Immature natural killer cell (primary cell): Measurements from ENCODE around the gene SLC5A6. TPM values are rescaled to one million over a fixed set of nuclear protein-coding genes. Genes with fewer than 3 reads are reported as not detected.
A peak's percentile ranks its signal among the peaks of the same experiment; 100 is the strongest.
"Not testable (repeated sequence)": the region's sequence is repeated elsewhere in the genome, so short reads cannot be mapped to it uniquely, and the experiment has no call there.

Source experiments
- DNase-seq, 3 donors: peaks; one replicate each; pipeline ENCODE4 v3.0.0; 2022; ENCODE audit warnings: mixed read lengths in 1 of 3
- H3K27ac Mint-ChIP-seq, 6 donors: one replicate each; pipeline ENCODE4 v1.8.0; 2020; ENCODE audit warnings: mixed read lengths in 6 of 6, mild to moderate bottlenecking in 5 of 6, inconsistent platforms in 4 of 6, moderate library complexity in 3 of 6
- H3K27me3 Mint-ChIP-seq, 3 donors: one replicate each; pipeline ENCODE4 v1.8.0; 2020 to 2021; ENCODE audit warnings: low read depth in 3 of 3, mild to moderate bottlenecking in 3 of 3, mixed read lengths in 3 of 3, moderate library complexity in 3 of 3, inconsistent platforms in 1 of 3
- H3K36me3 Mint-ChIP-seq, 3 donors: one replicate each; pipeline ENCODE4 v1.8.0; 2020; ENCODE audit warnings: mixed read lengths in 3 of 3, inconsistent platforms in 2 of 3, mild to moderate bottlenecking in 2 of 3
- H3K4me1 Mint-ChIP-seq, 2 donors: one replicate each; pipeline ENCODE4 v1.8.0; 2020; ENCODE audit warnings: inconsistent platforms in 2 of 2, mild to moderate bottlenecking in 2 of 2, mixed read lengths in 2 of 2, moderate library complexity in 1 of 2
- H3K4me3 Mint-ChIP-seq, 5 donors: one replicate each; pipeline ENCODE4 v1.8.0; 2020; ENCODE audit warnings: mild to moderate bottlenecking in 5 of 5, mixed read lengths in 5 of 5, inconsistent platforms in 3 of 5, moderate library complexity in 3 of 5
- H3K9me3 Mint-ChIP-seq, 6 donors: one replicate each; pipeline ENCODE4 v1.8.0; 2020; ENCODE audit warnings: mild to moderate bottlenecking in 6 of 6, mixed read lengths in 6 of 6, inconsistent platforms in 4 of 6, moderate library complexity in 3 of 6
- polyA plus RNA-seq, 3 donors: library from polyadenylated mRNA; unstranded; fragments of 300-500 nt; fragmentation: Illumina TruSeq; gene quantifications; one replicate each; pipeline ENCODE4 v1.2.3, GENCODE V29; 2021

The SLC5A6 gene
- polyA plus RNA-seq, 3 donors from 2014 or later, result 5.3 to 15.1 (median 11.5) TPM

- Mint-ChIP-seq H3K9me3 (peaks cover 0 to 1% (median 0%) of the 10 kb centered on the region in 6 donors), H3K4me3 (peak overlapping the region in 1 of 5 donors; percentile 12), H3K27ac (peak overlapping the region in 1 of 6 donors; percentile 35), H3K36me3 (peaks cover 13 to 20% (median 17%) of the 10 kb centered on the region in 3 donors), H3K27me3 (peaks cover 4 to 11% (median 9%) of the 10 kb centered on the region in 3 donors), H3K4me1 (peaks cover 16 to 24% of the 10 kb centered on the region in 2 donors)
- DNase-seq, result no peak
These were observed 3.5 kb downstream of the SLC5A6 start for GRCh38 chr2:27208486-27209050.

DNA sequence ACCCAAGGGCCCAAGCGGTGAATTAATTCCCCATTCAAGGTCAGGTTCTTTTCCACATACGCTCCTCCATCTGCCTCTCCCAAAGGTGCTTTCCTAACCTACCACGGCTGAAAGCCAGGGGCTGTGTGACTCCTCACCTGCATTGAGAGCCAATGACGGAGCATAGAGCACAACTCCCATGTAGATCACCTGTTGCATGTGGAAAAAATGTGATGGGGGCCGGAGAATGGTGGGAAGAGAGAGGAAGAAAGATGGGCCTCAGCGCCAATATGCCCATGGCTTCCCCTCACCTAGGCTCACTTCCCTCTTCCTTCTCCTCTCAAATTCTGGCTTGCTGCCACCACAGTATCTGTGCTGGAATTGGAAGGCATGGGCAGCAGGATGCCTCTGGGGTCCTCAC lies 5.7 kb downstream of the SLC5A6 start:
- Mint-ChIP-seq H3K4me1 (peaks cover 4 to 10% of the 10 kb centered on the region in 2 donors), H3K27ac (no peak overlapping the region), H3K9me3 (no peaks in the 10 kb centered on the region), H3K4me3 (no peak overlapping the region), H3K36me3 (peaks cover 13 to 32% (median 26%) of the 10 kb centered on the region in 3 donors), H3K27me3 (peaks cover 2 to 5% (median 4%) of the 10 kb centered on the region in 3 donors)
- no peak for DNase-seq

GRCh38 chr2:27205206-27205605 lies 6.9 kb downstream of the SLC5A6 start:
- H3K4me1 Mint-ChIP-seq, result peaks cover 0 to 6% of the 10 kb centered on the region in 2 donors
- no peak overlapping the region for H3K4me3 Mint-ChIP-seq
- no peak for DNase-seq
- peaks cover 13 to 32% (median 26%) of the 10 kb centered on the region in 3 donors for H3K36me3 Mint-ChIP-seq
- H3K9me3 Mint-ChIP-seq, result no peaks in the 10 kb centered on the region
- H3K27me3 Mint-ChIP-seq, result peaks cover 2 to 8% (median 4%) of the 10 kb centered on the region in 3 donors
- H3K27ac Mint-ChIP-seq, result peak overlapping the region in 1 of 6 donors; percentile 60

GRCh38 chr2:27204566-27204965 lies 7.5 kb downstream of the SLC5A6 start:
- H3K27me3 Mint-ChIP-seq, result peaks cover 2 to 8% (median 4%) of the 10 kb centered on the region in 3 donors
- H3K4me1 Mint-ChIP-seq, result peaks cover 0 to under 1% of the 10 kb centered on the region in 2 donors
- H3K36me3 Mint-ChIP-seq, result peaks cover 13 to 36% (median 26%) of the 10 kb centered on the region in 3 donors
- H3K9me3 Mint-ChIP-seq, result no peaks in the 10 kb centered on the region
- no peak for DNase-seq
- H3K4me3 Mint-ChIP-seq, result no peak overlapping the region
- H3K27ac Mint-ChIP-seq, result no peak overlapping the region

DNA sequence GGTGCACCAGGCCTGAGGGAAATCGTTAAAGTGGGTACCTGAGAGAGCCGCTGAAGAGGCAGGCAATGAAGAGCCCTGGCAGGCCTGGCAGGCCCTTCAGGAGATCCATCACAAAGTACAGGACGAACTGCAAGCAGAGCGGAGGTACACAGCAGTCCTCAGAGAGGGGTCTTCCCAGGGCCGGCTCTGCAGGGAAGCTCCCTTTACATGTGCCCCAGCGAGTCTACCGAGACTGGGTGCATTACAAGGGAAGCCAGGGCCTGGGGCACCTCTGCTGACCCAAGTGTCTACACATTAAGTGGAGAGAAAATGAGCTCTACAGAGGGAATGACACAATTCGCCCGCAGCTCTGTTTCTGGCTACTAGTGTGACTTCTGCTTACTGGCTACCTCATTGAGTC lies 8.3 kb downstream of the SLC5A6 start:
- H3K27ac Mint-ChIP-seq, result no peak overlapping the region
- H3K36me3 Mint-ChIP-seq, result peaks cover 13 to 37% (median 26%) of the 10 kb centered on the region in 3 donors
- H3K27me3 Mint-ChIP-seq, result peaks cover 2 to 8% (median 4%) of the 10 kb centered on the region in 3 donors
- H3K4me3 Mint-ChIP-seq, result no peak overlapping the region
- no peaks in the 10 kb centered on the region for H3K4me1 Mint-ChIP-seq
- no peaks in the 10 kb centered on the region for H3K9me3 Mint-ChIP-seq
- DNase-seq, result no peak

- H3K27ac Mint-ChIP-seq, result no peak overlapping the region
- H3K4me1 Mint-ChIP-seq, result no peaks in the 10 kb centered on the region
- peaks cover 18 to 33% (median 26%) of the 10 kb centered on the region in 3 donors for H3K36me3 Mint-ChIP-seq
- H3K4me3 Mint-ChIP-seq, result no peak overlapping the region
- peaks cover 2 to 6% (median 4%) of the 10 kb centered on the region in 3 donors for H3K27me3 Mint-ChIP-seq
- DNase-seq, result no peak
- no peaks in the 10 kb centered on the region for H3K9me3 Mint-ChIP-seq
These were observed 9.2 kb downstream of the SLC5A6 start for GRCh38 chr2:27202854-27203253.

DNA sequence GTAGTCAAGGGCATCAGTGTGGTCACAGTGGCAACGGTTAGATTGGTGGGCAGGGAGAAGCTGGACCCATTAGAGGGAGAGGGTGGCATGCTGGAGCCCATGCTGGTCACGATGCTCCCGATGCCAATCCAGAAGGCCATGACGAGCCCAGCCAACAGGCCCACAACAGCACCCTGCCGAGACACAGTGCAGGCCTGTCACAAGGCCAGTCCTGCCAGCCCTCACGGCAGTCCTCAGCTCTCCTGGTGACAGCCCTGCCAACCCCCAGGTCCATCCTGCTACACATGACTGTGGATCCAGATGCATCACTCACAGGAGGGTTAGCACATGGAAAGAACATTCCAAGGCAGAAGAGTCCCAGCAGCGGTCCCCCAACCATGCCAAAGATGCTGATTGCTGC lies 10.4 kb downstream of the SLC5A6 start:
- peaks cover 11 to 28% (median 20%) of the 10 kb centered on the region in 3 donors for H3K36me3 Mint-ChIP-seq
- no peak overlapping the region for H3K4me3 Mint-ChIP-seq
- H3K27me3 Mint-ChIP-seq, result peaks cover 2 to 6% (median 2%) of the 10 kb centered on the region in 3 donors
- no peak for DNase-seq
- H3K9me3 Mint-ChIP-seq, result no peaks in the 10 kb centered on the region
- H3K27ac Mint-ChIP-seq, result no peak overlapping the region
- no peaks in the 10 kb centered on the region for H3K4me1 Mint-ChIP-seq

- no peak for DNase-seq
- no peaks in the 10 kb centered on the region for H3K9me3 Mint-ChIP-seq
- H3K4me1 Mint-ChIP-seq, result no peaks in the 10 kb centered on the region
- H3K27ac Mint-ChIP-seq, result no peak overlapping the region
- peaks cover 5 to 21% (median 9%) of the 10 kb centered on the region in 3 donors for H3K36me3 Mint-ChIP-seq
- no peak overlapping the region for H3K4me3 Mint-ChIP-seq
- peaks cover 2 to 5% (median 4%) of the 10 kb centered on the region in 3 donors for H3K27me3 Mint-ChIP-seq
These were observed 12.8 kb downstream of the SLC5A6 start for GRCh38 chr2:27199241-27199640.

DNA sequence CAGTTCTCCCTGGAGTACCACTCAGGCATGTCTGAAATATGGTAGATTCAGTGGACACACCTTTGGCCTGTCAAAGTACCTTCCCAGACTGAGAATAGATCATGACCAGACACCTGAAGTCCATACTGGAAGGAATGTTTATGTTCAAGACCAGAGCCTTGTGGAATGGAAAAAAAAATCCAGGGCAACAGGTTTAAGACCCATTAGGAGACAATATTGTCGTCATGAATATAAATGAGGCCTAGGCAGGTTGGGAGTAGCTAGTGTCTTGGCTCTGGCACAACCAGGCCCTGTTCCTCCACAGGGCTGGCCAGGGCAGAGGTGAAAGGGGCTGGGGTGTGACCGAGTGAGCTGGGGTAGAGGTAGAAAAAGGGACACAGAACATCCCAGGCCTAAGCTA lies 13.4 kb downstream of the SLC5A6 start:
- no peak for DNase-seq
- Mint-ChIP-seq H3K4me3 (no peak overlapping the region), H3K27ac (no peak overlapping the region)

DNA sequence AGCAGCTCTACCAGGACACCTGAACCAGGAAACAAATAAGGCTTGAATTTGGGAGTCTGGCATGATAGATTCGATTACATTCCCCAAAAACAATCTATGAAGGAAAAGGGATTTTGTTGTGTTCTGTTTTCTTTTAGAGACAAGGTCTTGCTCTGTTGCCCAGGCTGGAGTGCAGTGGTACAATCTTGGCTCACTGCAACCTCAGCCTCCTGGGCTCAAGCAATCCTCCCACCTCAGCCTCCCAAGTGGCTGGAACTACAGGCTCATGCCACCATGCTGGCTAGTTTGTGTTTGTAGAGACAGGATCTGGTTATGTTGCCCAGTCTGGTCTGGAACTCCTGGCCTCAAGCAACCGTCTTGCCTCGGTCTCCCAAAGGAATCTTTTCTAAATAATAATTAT lies 14.0 kb downstream of the SLC5A6 start:
- not testable (repeated sequence) for DNase-seq, H3K4me3 Mint-ChIP-seq, H3K27ac Mint-ChIP-seq, H3K4me1 Mint-ChIP-seq, H3K9me3 Mint-ChIP-seq, H3K27me3 Mint-ChIP-seq
- peaks cover 5 to 12% (median 6%) of the 10 kb centered on the region in 3 donors for H3K36me3 Mint-ChIP-seq

More for the DNA sequence above, 13.4 kb downstream of the SLC5A6 start:
- Mint-ChIP-seq H3K4me1 (no peaks in the 10 kb centered on the region), H3K9me3 (no peaks in the 10 kb centered on the region), H3K36me3 (peaks cover 5 to 17% (median 9%) of the 10 kb centered on the region in 3 donors), H3K27me3 (peaks cover 2 to 5% (median 4%) of the 10 kb centered on the region in 3 donors)

DNA sequence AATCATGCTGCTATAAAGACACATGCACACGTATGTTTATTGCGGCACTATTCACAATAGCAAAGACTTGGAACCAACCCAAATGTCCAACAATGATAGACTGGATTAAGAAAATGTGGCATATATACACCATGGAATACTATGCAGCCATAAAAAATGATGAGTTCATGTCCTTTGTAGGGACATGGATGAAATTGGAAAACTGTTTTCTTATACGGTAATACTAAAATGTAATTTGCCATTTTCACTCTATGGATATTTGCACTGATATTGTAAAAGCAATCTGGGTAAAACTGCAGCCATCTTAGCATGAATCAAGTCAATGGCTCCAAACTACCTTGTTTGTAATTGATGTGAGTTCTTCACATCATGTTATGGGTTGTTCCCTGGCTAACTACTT lies 16.3 kb downstream of the SLC5A6 start:
- H3K36me3 Mint-ChIP-seq, H3K9me3 Mint-ChIP-seq, DNase-seq, H3K27ac Mint-ChIP-seq, H3K4me1 Mint-ChIP-seq, H3K27me3 Mint-ChIP-seq, H3K4me3 Mint-ChIP-seq: not testable (repeated sequence)

DNA sequence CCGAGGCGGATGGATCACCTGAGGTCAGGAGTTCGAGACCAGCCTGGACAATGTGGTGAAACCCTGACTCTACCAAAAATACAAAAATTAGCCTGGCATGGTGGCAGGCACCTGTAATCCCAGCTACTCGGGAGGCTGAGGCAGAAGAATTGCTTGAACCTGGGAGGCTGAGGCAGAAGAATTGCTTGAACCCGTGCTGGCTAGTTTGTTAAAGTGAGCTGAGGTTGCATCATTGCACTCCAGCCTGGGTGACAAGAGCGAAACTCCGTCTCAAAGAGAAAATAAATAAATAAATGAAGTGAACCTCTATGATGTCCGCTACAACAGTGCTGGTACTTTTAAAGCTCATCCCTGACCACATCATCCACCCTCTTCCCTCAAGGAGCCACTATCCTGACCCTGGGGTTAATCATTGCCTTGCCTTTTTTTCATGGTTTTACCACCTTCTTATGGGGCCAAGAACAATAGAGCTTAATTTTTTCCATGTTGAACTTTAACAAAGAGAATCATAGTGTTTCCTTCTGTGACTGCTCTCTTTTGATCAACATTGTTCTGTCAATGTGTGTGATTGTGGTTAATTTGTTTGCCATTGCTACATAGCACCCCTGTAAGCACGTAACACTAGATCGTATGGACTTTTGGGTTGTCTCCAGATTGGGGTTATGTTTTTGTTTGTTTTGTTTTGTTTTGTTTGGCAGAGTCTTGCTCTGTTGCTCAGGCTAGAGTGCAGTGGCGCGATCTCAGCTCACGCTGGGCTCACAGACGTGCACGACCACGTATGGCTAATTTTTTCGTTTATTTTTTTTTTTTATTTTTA lies 17.3 kb downstream of the SLC5A6 start:
- peaks cover under 1 to 6% (median 3%) of the 10 kb centered on the region in 3 donors for H3K27me3 Mint-ChIP-seq
- H3K4me3 Mint-ChIP-seq, result no peak overlapping the region
- no peak overlapping the region for H3K27ac Mint-ChIP-seq
- H3K4me1 Mint-ChIP-seq, result no peaks in the 10 kb centered on the region
- DNase-seq, result no peak
- no peaks in the 10 kb centered on the region for H3K9me3 Mint-ChIP-seq
- H3K36me3 Mint-ChIP-seq, result peaks cover 0 to 5% (median 2%) of the 10 kb centered on the region in 3 donors

GRCh38 chr2:27191070-27191829 lies 20.8 kb downstream of the SLC5A6 start:
- DNase-seq, result peak; percentile 19 to 50 (median 33)
- no peak overlapping the region for H3K4me3 Mint-ChIP-seq
- H3K27ac Mint-ChIP-seq, result no peak overlapping the region
- H3K9me3 Mint-ChIP-seq, result no peaks in the 10 kb centered on the region
- no peaks in the 10 kb centered on the region for H3K36me3 Mint-ChIP-seq
- H3K4me1 Mint-ChIP-seq, result no peaks in the 10 kb centered on the region
- H3K27me3 Mint-ChIP-seq, result peaks cover 4 to 8% (median 8%) of the 10 kb centered on the region in 3 donors

DNA sequence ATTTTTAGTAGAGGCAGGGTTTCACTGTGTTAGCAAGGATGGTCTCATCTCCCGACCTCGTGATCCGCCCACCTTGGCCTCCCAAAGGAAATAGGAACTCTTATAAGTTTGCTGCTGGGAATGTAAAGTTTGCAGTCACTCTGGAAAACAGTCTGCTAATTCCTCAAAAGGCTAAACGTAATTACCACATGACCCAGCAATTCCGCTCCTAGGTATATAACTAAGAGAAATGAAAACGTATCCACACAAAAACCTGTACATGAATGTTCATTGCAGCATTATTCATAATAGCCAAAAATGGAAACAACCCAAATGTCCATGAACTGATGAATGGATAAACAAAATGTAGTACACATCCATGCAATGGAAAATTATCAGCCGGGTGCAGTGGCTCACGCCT lies 22.1 kb downstream of the SLC5A6 start:
- H3K9me3 Mint-ChIP-seq, result no peaks in the 10 kb centered on the region
- H3K4me3 Mint-ChIP-seq, result no peak overlapping the region
- peaks cover 4 to 8% (median 7%) of the 10 kb centered on the region in 3 donors for H3K27me3 Mint-ChIP-seq
- no peak for DNase-seq
- H3K27ac Mint-ChIP-seq, result no peak overlapping the region
- no peaks in the 10 kb centered on the region for H3K36me3 Mint-ChIP-seq
- H3K4me1 Mint-ChIP-seq, result no peaks in the 10 kb centered on the region
